Testis (tissue), 2 donors: ENCODE measurements around the gene KCNRG.

Experiments used
- CTCF ChIP-seq, 3 experiments: fragments of 450-650 bp in 2 of 3; fragments of 200-600 bp in 1 of 3; sonication (generic) in 1 of 3; IDR thresholded peaks; one replicate each; pipeline ENCODE4 v1.5.1; 2016 to 2019; ENCODE audit warnings: antibody characterized with exemption in 3 of 3, mild to moderate bottlenecking in 2 of 3, moderate library complexity in 1 of 3
- POLR2A ChIP-seq: fragments of 450-650 bp; IDR thresholded peaks from one replicate; pipeline ENCODE4 v1.6.1; 2017; ENCODE audit warnings: antibody characterized with exemption, mild to moderate bottlenecking, moderate library complexity

- TF ChIP-seq POLR2A (no peak), CTCF (IDR thresholded peaks at IDR 0.05) (no peak)
Observed at GRCh38 chr13:50012396-50013169, 2.7 kb upstream of the KCNRG start.
